OCI-LY3 (cell line): ENCODE measurements around the gene URM1.
A peak's percentile ranks its signal among the peaks of the same experiment; 100 is the strongest.

Source experiments
- H2AFZ ChIP-seq: fragments of 200-600, 300-600 bp; shearing (Covaris generic); 2 replicates; pipeline ENCODE4 v1.6.0; 2014; ENCODE audit warnings: antibody characterized with exemption, low read depth, low read length
- H3K27ac ChIP-seq: fragments of 200-600, 300-600 bp; sonication (generic); 2 replicates; pipeline ENCODE4 v1.5.1; 2014; ENCODE audit warnings: mild to moderate bottlenecking, low read length, moderate library complexity, mixed read lengths
- H3K27me3 ChIP-seq: fragments of 200-600, 300-600 bp; sonication (generic); 2 replicates; pipeline ENCODE4 v1.6.1; 2014; ENCODE audit warnings: low read depth, low read length, mixed read lengths
- H3K36me3 ChIP-seq: fragments of 200-600, 300-600 bp; sonication (generic); replicated peaks from 2 replicates; pipeline ENCODE3; 2014; ENCODE audit warnings: low read depth, low read length, mixed read lengths
- H3K4me1 ChIP-seq: fragments of 300-600, 200-600 bp; sonication (generic); 2 replicates; pipeline ENCODE4 v1.6.1; 2014; ENCODE audit warnings: low read length, mixed read lengths
- H3K4me2 ChIP-seq: fragments of 200-600, 300-600 bp; sonication (generic); 2 replicates; pipeline ENCODE4 v1.6.1; 2014; ENCODE audit warnings: low read length, mixed read lengths
- H3K4me3 ChIP-seq: fragments of 300-600, 200-600 bp; sonication (generic); 2 replicates; pipeline ENCODE4 v1.5.1; 2014; ENCODE audit warnings: antibody characterized with exemption, mild to moderate bottlenecking, low read length, moderate library complexity
- H3K79me2 ChIP-seq: fragments of 300-600, 200-600 bp; shearing (Covaris generic); 2 replicates; pipeline ENCODE4 v1.6.1; 2014; ENCODE audit warnings: mild to moderate bottlenecking, low read length, mixed read lengths
- H3K9ac ChIP-seq: fragments of 300-600, 200-600 bp; shearing (Covaris generic); 2 replicates; pipeline ENCODE4 v1.6.0; 2014; ENCODE audit warnings: mild to moderate bottlenecking, low read length, moderate library complexity
- H3K9me3 ChIP-seq: fragments of 200-600, 300-600 bp; shearing (Covaris generic); 2 replicates; pipeline ENCODE4 v1.6.1; 2014; ENCODE audit warnings: low read length, mixed read lengths; ENCODE audit not compliant: insufficient read depth
- H4K20me1 ChIP-seq: fragments of 200-600, 300-600 bp; sonication (generic); 2 replicates; pipeline ENCODE4 v1.6.1; 2016; ENCODE audit warnings: low read length, mixed read lengths; ENCODE audit not compliant: insufficient read depth
- CTCF ChIP-seq: fragments of 200-600, 300-600 bp; sonication (generic); IDR thresholded peaks from 2 replicates; pipeline ENCODE4 v1.5.1; 2014; ENCODE audit warnings: antibody characterized with exemption, low read length, low read depth
- EZH2phosphoT487 ChIP-seq: fragments of 200-600 bp; shearing (Covaris generic); IDR thresholded peaks from 2 replicates; pipeline ENCODE4 v1.6.1; 2018; ENCODE audit warnings: antibody characterized with exemption, mixed run types, low read depth

URM1 gene

GRCh38 chr9:128370752-128371629, at the start of gene URM1:
Gene URM1 (plus strand): TSS chr9:128371374. CDS start chr9:128371381, 7 bp downstream.
- Histone ChIP-seq H3K4me2 (peak within 1 kb of the TSS; percentile 86), H3K79me2 (peaks cover 45% of the 10 kb centered on the region), H3K9ac (peak within 1 kb of the TSS; percentile 84), H2AFZ (peak within 1 kb of the TSS; percentile 81), H3K27ac (peak within 1 kb of the TSS; percentile 44), H4K20me1 (no peaks in the 10 kb centered on the region), H3K9me3 (no peaks in the 10 kb centered on the region), H3K4me1 (peaks cover 13% of the 10 kb centered on the region), H3K4me3 (peak within 1 kb of the TSS; percentile 91), H3K36me3 (peaks cover 4% of the 10 kb centered on the region), H3K27me3 (no peaks in the 10 kb centered on the region)
- TF ChIP-seq CTCF (peak; percentile 20; the same call in 1 of the 2 replicates), EZH2phosphoT487 (no peak)

DNA sequence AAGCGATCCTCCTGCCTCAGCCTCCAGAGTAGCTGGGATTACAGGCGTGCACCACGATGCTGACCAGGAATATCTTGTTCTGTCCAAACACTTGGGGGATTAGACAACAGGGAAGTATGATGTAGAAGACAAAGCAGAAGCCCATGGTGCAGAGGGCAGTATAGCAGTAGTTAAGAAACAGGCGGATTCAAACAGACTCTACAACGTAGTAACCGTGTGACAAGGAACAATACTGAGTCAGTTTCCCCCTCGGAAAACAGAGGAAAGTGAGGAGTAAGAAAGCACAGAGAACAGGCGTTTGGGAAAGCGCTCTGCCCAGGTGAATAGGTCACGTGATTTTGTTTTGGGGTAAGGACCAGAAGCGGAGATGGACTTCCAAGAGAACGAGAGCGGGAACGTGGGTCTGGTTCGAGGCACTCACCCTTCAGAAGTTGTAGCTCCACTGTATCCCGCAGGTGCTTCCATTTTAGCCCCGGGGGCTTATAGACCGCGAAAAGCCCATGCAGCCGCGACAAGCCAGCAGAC, 49.2 kb upstream of the URM1 start:
- peak overlapping the region; percentile 98 for H3K4me3 ChIP-seq
- peaks cover 11% of the 10 kb centered on the region for H3K4me1 ChIP-seq
- H3K9ac ChIP-seq: peak overlapping the region; percentile 85
- peaks cover 12% of the 10 kb centered on the region for H3K36me3 ChIP-seq
- no peaks in the 10 kb centered on the region for H4K20me1 ChIP-seq
- H2AFZ ChIP-seq: peak overlapping the region; percentile 88
- no peaks in the 10 kb centered on the region for H3K27me3 ChIP-seq
- H3K9me3 ChIP-seq: no peaks in the 10 kb centered on the region
- peaks cover 37% of the 10 kb centered on the region for H3K79me2 ChIP-seq
- TF ChIP-seq EZH2phosphoT487: no peak
- no peak for TF ChIP-seq CTCF
- peak overlapping the region; percentile 80 for H3K27ac ChIP-seq
- peak overlapping the region; percentile 84 for H3K4me2 ChIP-seq

DNA sequence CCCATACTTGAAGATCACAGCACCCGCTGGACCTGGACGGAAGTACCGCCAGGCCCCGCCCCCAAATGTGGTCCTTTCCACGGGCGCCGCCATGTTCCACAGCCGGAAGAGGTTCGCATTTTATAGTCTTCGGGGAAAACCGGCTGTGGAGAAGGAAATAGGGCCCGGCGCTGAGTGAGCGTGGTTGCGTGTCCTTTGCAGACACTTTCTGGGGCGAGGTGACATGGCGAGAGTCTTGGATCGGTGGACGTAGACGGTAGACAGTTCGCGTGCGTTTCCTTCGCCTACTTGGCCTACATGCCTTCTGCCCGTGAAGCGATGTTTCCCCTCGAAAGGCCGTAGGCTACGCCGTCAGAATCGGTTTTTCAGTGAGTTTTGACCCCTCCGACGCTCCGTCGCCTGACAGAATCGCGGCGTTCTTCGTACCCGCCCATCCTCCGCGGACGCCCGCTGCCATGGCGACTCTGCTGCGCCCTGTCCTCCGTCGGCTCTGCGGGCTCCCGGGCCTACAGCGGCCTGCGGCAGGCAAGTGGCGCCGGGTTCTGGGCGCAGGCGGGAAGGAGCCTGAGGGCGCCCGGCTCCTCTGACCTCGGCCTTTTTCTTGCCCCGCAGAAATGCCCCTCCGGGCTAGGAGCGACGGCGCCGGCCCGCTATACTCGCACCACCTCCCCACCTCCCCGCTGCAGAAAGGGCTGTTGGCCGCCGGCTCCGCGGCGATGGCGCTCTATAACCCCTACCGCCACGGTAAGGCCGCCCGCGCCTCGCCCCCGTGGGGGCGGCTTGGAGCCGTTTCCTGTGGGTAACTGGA, 48.6 kb upstream of the URM1 start, which contains the start of the genes COQ4 and TRUB2:
TSS of gene COQ4 (plus strand) at position 436 of the 808 bp plus-strand sequence. CDS start at position 456, 20 bp downstream.
TSS of gene TRUB2 (minus strand) at position 44 of the 808 bp plus-strand sequence. CDS start at position 5, 39 bp downstream.
- Histone ChIP-seq H3K36me3 (peaks cover 6% of the 10 kb centered on the region), H3K79me2 (peaks cover 37% of the 10 kb centered on the region)

More for the DNA sequence above, 48.6 kb upstream of the URM1 start, which contains the start of the genes COQ4 and TRUB2:
- H3K4me1 ChIP-seq: peaks cover 11% of the 10 kb centered on the region
- no peaks in the 10 kb centered on the region for H4K20me1 ChIP-seq
- no peaks in the 10 kb centered on the region for H3K9me3 ChIP-seq
- peak within 1 kb of the TSS; percentile 88 for H2AFZ ChIP-seq
- peak within 1 kb of the TSS; percentile 80 for H3K27ac ChIP-seq
- peak within 1 kb of the TSS; percentile 98 for H3K4me3 ChIP-seq
- H3K4me2 ChIP-seq: peak within 1 kb of the TSS; percentile 94
- H3K27me3 ChIP-seq: no peaks in the 10 kb centered on the region
- TF ChIP-seq EZH2phosphoT487 (no peak), CTCF (no peak)
- peak within 1 kb of the TSS; percentile 85 for H3K9ac ChIP-seq
